Measurements from ENCODE around the gene CD36. TPM values are rescaled to one million over a fixed set of nuclear protein-coding genes. Genes with fewer than 3 reads are reported as not detected.

The CD36 gene
- total RNA-seq, 4 donors from 2014 or later: 210 to 375 (median 311) TPM

GRCh38 chr7:80677629-80678028 is 39.2 kb downstream of the CD36 start:
- DNase-seq: no peak
- ATAC-seq: no peak
- in situ Hi-C loops (cut with MboI; ENCODE audit: low sequenced_read_pairs in 4 of 4) (loop anchor here in 1 of 4 donors (25.0 kb wide), 1 partner anchor 585 kb away; no protein-coding TSS in a partner anchor), intact Hi-C loops (cut with DNase I; ENCODE audit: low total_unique reads) (no loop called here)
- peaks cover 8 to 15% of the 10 kb centered on the region in 2 donors for H3K4me1 ChIP-seq
- H3K27ac ChIP-seq: peak overlapping the region in 1 of 4 donors; percentile 7
- no peaks in the 10 kb centered on the region for H3K27me3 ChIP-seq
- no peak overlapping the region for H3K4me3 ChIP-seq
- TF ChIP-seq POLR2A (IDR thresholded peaks at IDR 0.05) (no peak), CTCF (IDR thresholded peaks at IDR 0.05 in 4 of 5, conservative IDR thresholded peaks at IDR 0.05 in 1 of 5) (no peak)
- H3K36me3 ChIP-seq: peaks cover 0 to 34% of the 10 kb centered on the region in 2 donors
- no peaks in the 10 kb centered on the region for H3K9me3 ChIP-seq

GRCh38 chr7:80678707-80679106 is 40.3 kb downstream of the CD36 start:
- TF ChIP-seq CTCF (IDR thresholded peaks at IDR 0.05 in 4 of 5, conservative IDR thresholded peaks at IDR 0.05 in 1 of 5): no peak
- TF ChIP-seq POLR2A (IDR thresholded peaks at IDR 0.05): no peak
- peaks cover 8 to 15% of the 10 kb centered on the region in 2 donors for H3K4me1 ChIP-seq
- intact Hi-C loops (cut with DNase I; ENCODE audit: low total_unique reads): no loop called here
- H3K36me3 ChIP-seq: peaks cover 0 to 26% of the 10 kb centered on the region in 2 donors
- peak overlapping the region in 2 of 4 donors; percentile 47 to 51 for H3K27ac ChIP-seq
- in situ Hi-C loops (cut with MboI; ENCODE audit: low sequenced_read_pairs in 4 of 4): loop anchor here in 1 of 4 donors (25.0 kb wide), 1 partner anchor 584 kb away; no protein-coding TSS in a partner anchor
- H3K4me3 ChIP-seq: no peak overlapping the region
- ATAC-seq: no peak
- no peaks in the 10 kb centered on the region for H3K27me3 ChIP-seq
- H3K9me3 ChIP-seq: no peaks in the 10 kb centered on the region
- no peak for DNase-seq

GRCh38 chr7:80679921-80680907 is 41.8 kb downstream of the CD36 start:
- Histone ChIP-seq H3K27ac (peak overlapping the region; percentile 6 to 56 (median 42)), H3K4me1 (peaks cover 8 to 15% of the 10 kb centered on the region in 2 donors), H3K27me3 (no peaks in the 10 kb centered on the region), H3K9me3 (no peaks in the 10 kb centered on the region), H3K36me3 (peaks cover 0 to 11% of the 10 kb centered on the region in 2 donors), H3K4me3 (no peak overlapping the region)
- intact Hi-C loops (cut with DNase I; ENCODE audit: low total_unique reads) (loop anchor here (5.0 kb wide), 1 partner anchor 253 kb away; no protein-coding TSS in a partner anchor), in situ Hi-C loops (cut with MboI; ENCODE audit: low sequenced_read_pairs in 4 of 4) (loop anchor here in 1 of 4 donors (25.0 kb wide), 1 partner anchor 582 kb away; no protein-coding TSS in a partner anchor)
- DNase-seq (no peak), ATAC-seq (peak; percentile 31 to 50)
- TF ChIP-seq CTCF (IDR thresholded peaks at IDR 0.05 in 4 of 5, conservative IDR thresholded peaks at IDR 0.05 in 1 of 5) (no peak), POLR2A (IDR thresholded peaks at IDR 0.05) (no peak)

- intact Hi-C loops (cut with DNase I; ENCODE audit: low total_unique reads): loop anchor here (5.0 kb wide), 1 partner anchor 254 kb away; no protein-coding TSS in a partner anchor
- peaks cover 0 to 2% of the 10 kb centered on the region in 2 donors for H3K36me3 ChIP-seq
- peaks cover 8 to 15% of the 10 kb centered on the region in 2 donors for H3K4me1 ChIP-seq
- ATAC-seq (peak in 1 of 2 donors; percentile 71), DNase-seq (no peak)
- in situ Hi-C loops (cut with MboI; ENCODE audit: low sequenced_read_pairs in 4 of 4): loop anchor here in 1 of 4 donors (25.0 kb wide), 1 partner anchor 581 kb away; no protein-coding TSS in a partner anchor
- H3K27me3 ChIP-seq: no peaks in the 10 kb centered on the region
- no peak overlapping the region for H3K4me3 ChIP-seq
- no peaks in the 10 kb centered on the region for H3K9me3 ChIP-seq
- TF ChIP-seq CTCF (IDR thresholded peaks at IDR 0.05 in 4 of 5, conservative IDR thresholded peaks at IDR 0.05 in 1 of 5): peak in 4 of 5 experiments; percentile 19 to 51 (median 34)
- no peak for TF ChIP-seq POLR2A (IDR thresholded peaks at IDR 0.05)
- peak overlapping the region in 1 of 4 donors; percentile 37 for H3K27ac ChIP-seq
These were observed 42.9 kb downstream of the CD36 start for GRCh38 chr7:80681272-80681885.

Measured in gastrocnemius medialis (tissue), 4 donors.